Caco-2 (cell line): ENCODE results near the gene CERS6. TPM values are rescaled to one million over a fixed set of nuclear protein-coding genes. Genes with fewer than 3 reads are reported as not detected.

Experiments used
- BruUV-seq: library from RNA; stranded (reverse); fragments of 400-500 nt; replicated peaks from 2 replicates; lab custom pipeline; 2021; lab: Mats Ljungman, UMichigan
- CTCF ChIA-PET: fragments of 300-600 bp; sonication (Branson Sonifier 250); formaldehyde crosslinking; loops from one replicate; lab custom pipeline; 2022; ENCODE audit warnings: antibody characterized with exemption; lab: Charles Lee
- POLR2A ChIA-PET: fragments of 300-600 bp; sonication (Branson Sonifier 250); formaldehyde crosslinking; loops from one replicate; lab custom pipeline; 2022; ENCODE audit warnings: antibody characterized with exemption; lab: Charles Lee
- DNase-seq, 2 experiments: peaks; one replicate each; pipeline versions ENCODE4 v3.0.0 to v3.0.0-alpha.2; 2020 to 2022
- H3K27me3 ChIP-seq: replicated peaks from 2 replicates; pipeline ENCODE4 v1.6.0; 2011; ENCODE audit warnings: low read length; ENCODE audit not compliant: control insufficient read depth, insufficient read depth
- H3K36me3 ChIP-seq: 2 replicates; pipeline ENCODE4 v1.5.1; 2011; ENCODE audit warnings: low read length; ENCODE audit not compliant: control insufficient read depth, insufficient read depth
- H3K4me1 ChIP-seq: fragments of 250-450 bp; sonication (Bioruptor Pico); 2 replicates; pipeline ENCODE4 v1.5.1; 2020; ENCODE audit warnings: mild to moderate bottlenecking
- H3K4me3 ChIP-seq: 2 replicates; pipeline ENCODE4 v1.5.1; 2011; ENCODE audit warnings: low read depth, mild to moderate bottlenecking, control low read depth, low read length
- H3K9me3 ChIP-seq: fragments of 250-450 bp; sonication (Bioruptor Pico); 2 replicates; pipeline ENCODE4 v1.5.1; 2020; ENCODE audit warnings: mild to moderate bottlenecking, moderate library complexity
- H3K27ac Mint-ChIP-seq: one replicate; pipeline ENCODE4 v1.8.0; 2022; ENCODE audit warnings: mixed read lengths; ENCODE audit not compliant: unreplicated experiment
- H3K27me3 Mint-ChIP-seq: one replicate; pipeline ENCODE4 v1.8.0; 2022; ENCODE audit warnings: mixed read lengths; ENCODE audit not compliant: insufficient read depth, unreplicated experiment
- H3K36me3 Mint-ChIP-seq: one replicate; pipeline ENCODE4 v1.8.0; 2022; ENCODE audit warnings: mild to moderate bottlenecking, mixed read lengths; ENCODE audit not compliant: insufficient read depth, unreplicated experiment
- H3K4me1 Mint-ChIP-seq: one replicate; pipeline ENCODE4 v1.8.0; 2022; ENCODE audit warnings: low read depth, mixed read lengths; ENCODE audit not compliant: unreplicated experiment
- H3K4me3 Mint-ChIP-seq: one replicate; pipeline ENCODE4 v1.8.0; 2022; ENCODE audit warnings: mild to moderate bottlenecking, moderate library complexity, mixed read lengths; ENCODE audit not compliant: unreplicated experiment
- H3K9me3 Mint-ChIP-seq: one replicate; pipeline ENCODE4 v1.8.0; 2022; ENCODE audit warnings: mixed read lengths; ENCODE audit not compliant: unreplicated experiment
- intact Hi-C: fragments of 100-400 bp; cut with micrococcal nuclease; formaldehyde crosslinking; loops from one replicate; pipeline ENCODE4 v1.10.0; 2022; ENCODE audit not compliant: unreplicated experiment
- total RNA-seq: library from RNA; stranded (reverse); gene quantifications from 2 replicates; pipeline ENCODE4 v1.2.3, GENCODE V29; 2022
- TF ChIP-seq, protein P1 (sequence below), 2 experiments: fragments of 200-600 bp in 1 of 2; IDR thresholded peaks; 1 replicate in 1 of 2; 2 replicates in 1 of 2; pipeline versions ENCODE4 v1.5.1 to v1.8.0; 2011 to 2022; ENCODE audit warnings: antibody characterized with exemption in 1 of 2, control low read depth in 1 of 2, inconsistent platforms in 1 of 2, low read depth in 1 of 2, low read length in 1 of 2, mild to moderate bottlenecking in 1 of 2, moderate library complexity in 1 of 2; ENCODE audit not compliant: insufficient read depth in 1 of 2, severe bottlenecking in 1 of 2, unreplicated experiment in 1 of 2

The CERS6 gene
- total RNA-seq, 1 experiment from 2014 or later = 32.7 TPM

DNA sequence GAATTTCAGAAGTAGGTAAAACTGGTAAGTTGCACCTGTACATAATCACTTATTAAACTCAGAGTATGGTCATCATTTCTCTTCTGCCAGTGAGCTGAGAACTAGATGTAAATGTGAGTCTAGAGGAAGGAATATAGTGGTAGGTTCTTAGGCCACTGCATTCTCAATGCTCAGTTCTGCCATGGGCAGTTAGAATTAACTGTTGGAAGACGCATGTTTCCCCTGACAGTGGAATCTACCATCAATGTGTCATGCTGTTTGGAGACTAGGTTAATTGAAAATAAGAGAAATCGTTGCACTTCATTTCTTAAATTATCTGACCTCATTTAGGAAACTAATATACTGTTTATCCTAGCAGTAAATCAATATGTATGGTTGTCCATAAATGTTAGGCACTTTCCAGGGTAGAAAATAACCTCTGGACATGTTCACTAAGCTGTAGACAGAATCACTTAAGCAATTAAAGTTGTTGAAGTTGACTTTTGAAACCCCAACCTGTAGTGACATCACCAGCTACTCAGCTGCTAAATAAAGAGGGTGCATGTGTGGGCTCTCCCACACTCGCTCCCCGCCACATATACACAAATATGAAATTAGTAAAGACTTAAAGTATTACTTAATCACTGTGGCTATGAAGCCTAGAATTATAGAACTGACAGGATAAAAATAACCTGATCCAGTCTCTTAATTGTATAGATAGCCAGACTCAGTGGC lies 254.8 kb downstream of the CERS6 start:
- Mint-ChIP-seq H3K27ac (no peak overlapping the region), H3K27me3 (no peaks in the 10 kb centered on the region), H3K4me1 (peaks cover 3% of the 10 kb centered on the region), H3K4me3 (no peak overlapping the region), H3K9me3 (no peaks in the 10 kb centered on the region), H3K36me3 (no peaks in the 10 kb centered on the region)
- no peaks in the 10 kb centered on the region; the same call in 1 of the 2 replicates for H3K36me3 ChIP-seq
- H3K4me1 ChIP-seq = peaks cover 16% of the 10 kb centered on the region
- TF ChIP-seq, protein P1, sequence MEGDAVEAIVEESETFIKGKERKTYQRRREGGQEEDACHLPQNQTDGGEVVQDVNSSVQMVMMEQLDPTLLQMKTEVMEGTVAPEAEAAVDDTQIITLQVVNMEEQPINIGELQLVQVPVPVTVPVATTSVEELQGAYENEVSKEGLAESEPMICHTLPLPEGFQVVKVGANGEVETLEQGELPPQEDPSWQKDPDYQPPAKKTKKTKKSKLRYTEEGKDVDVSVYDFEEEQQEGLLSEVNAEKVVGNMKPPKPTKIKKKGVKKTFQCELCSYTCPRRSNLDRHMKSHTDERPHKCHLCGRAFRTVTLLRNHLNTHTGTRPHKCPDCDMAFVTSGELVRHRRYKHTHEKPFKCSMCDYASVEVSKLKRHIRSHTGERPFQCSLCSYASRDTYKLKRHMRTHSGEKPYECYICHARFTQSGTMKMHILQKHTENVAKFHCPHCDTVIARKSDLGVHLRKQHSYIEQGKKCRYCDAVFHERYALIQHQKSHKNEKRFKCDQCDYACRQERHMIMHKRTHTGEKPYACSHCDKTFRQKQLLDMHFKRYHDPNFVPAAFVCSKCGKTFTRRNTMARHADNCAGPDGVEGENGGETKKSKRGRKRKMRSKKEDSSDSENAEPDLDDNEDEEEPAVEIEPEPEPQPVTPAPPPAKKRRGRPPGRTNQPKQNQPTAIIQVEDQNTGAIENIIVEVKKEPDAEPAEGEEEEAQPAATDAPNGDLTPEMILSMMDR (IDR thresholded peaks at IDR 0.05; ENCODE audit: insufficient read depth in 1 of 2, low read depth in 1 of 2, low read length in 1 of 2, severe bottlenecking in 1 of 2, unreplicated experiment in 1 of 2) = no peak
- DNase-seq = no peak
- POLR2A ChIA-PET = no interaction called here
- no peaks in the 10 kb centered on the region for H3K27me3 ChIP-seq
- CTCF ChIA-PET = no interaction called here
- H3K9me3 ChIP-seq = no peaks in the 10 kb centered on the region
- intact Hi-C loops = no loop called here
- H3K4me3 ChIP-seq = no peak overlapping the region
- BruUV-seq = no TSS peak

DNA sequence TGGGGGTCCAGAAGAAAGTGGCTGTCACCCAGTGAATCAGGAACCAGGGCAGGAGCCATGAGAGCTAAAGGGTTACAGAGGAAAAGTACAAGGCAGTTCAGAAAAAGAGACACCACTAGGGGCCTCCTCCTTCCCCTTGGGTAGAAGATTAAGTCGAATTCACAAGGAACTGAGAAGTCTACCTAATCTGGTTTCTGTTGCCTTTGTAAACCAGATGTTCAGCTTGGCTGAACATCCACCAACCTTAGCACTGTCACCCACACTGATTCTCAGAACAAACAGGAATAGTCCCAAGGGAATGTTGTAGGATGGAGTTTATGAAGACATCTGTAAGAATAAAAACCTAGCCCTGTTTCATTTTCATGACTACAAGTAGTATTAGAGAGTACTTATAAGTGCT lies 256.0 kb downstream of the CERS6 start:
- H3K27me3 Mint-ChIP-seq = no peaks in the 10 kb centered on the region
- H3K27me3 ChIP-seq = no peaks in the 10 kb centered on the region
- TF ChIP-seq, protein P1 (IDR thresholded peaks at IDR 0.05; ENCODE audit: insufficient read depth in 1 of 2, low read depth in 1 of 2, low read length in 1 of 2, severe bottlenecking in 1 of 2, unreplicated experiment in 1 of 2) = peak in 1 of 2 experiments; percentile 4
- H3K27ac Mint-ChIP-seq = no peak overlapping the region
- H3K4me3 Mint-ChIP-seq = no peak overlapping the region
- no peaks in the 10 kb centered on the region for H3K4me1 Mint-ChIP-seq
- no peaks in the 10 kb centered on the region for H3K9me3 Mint-ChIP-seq
- intact Hi-C loops = no loop called here
- H3K36me3 ChIP-seq = no peaks in the 10 kb centered on the region; the same call in 1 of the 2 replicates
- peaks cover 6% of the 10 kb centered on the region; the same call in 1 of the 2 replicates for H3K4me1 ChIP-seq
- no peaks in the 10 kb centered on the region for H3K9me3 ChIP-seq
- POLR2A ChIA-PET = no interaction called here
- DNase-seq = no peak
- BruUV-seq = no TSS peak
- H3K4me3 ChIP-seq = no peak overlapping the region
- CTCF ChIA-PET = no interaction called here
- no peaks in the 10 kb centered on the region for H3K36me3 Mint-ChIP-seq

DNA sequence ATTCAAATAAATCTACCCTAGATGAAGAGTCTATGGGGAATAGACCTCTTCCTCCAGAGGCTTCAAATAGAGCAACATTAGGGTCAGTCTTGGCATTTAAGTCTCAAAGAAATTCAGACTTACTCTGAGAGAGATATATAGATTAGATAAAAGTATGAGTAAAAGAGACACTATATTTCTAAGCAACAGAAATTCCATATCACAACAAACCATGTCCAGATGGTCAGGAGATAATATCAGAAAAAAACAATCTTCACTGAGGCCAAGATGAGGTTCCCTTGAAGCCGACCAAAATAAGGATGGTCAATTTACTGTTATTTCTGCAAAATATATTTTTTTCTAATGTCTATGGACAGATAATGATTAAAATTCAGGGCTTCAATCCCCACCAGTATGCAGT lies 257.3 kb downstream of the CERS6 start:
- no TSS peak for BruUV-seq
- H3K27ac Mint-ChIP-seq = no peak overlapping the region
- POLR2A ChIA-PET = no interaction called here

More for the DNA sequence above, 257.3 kb downstream of the CERS6 start:
- H3K4me1 ChIP-seq = no peaks in the 10 kb centered on the region
- Mint-ChIP-seq H3K4me1 (peaks cover under 1% of the 10 kb centered on the region), H3K9me3 (no peaks in the 10 kb centered on the region), H3K36me3 (peaks cover 3% of the 10 kb centered on the region), H3K4me3 (no peak overlapping the region), H3K27me3 (no peaks in the 10 kb centered on the region)
- intact Hi-C loops = no loop called here
- H3K27me3 ChIP-seq = no peaks in the 10 kb centered on the region
- TF ChIP-seq, protein P1 (IDR thresholded peaks at IDR 0.05; ENCODE audit: insufficient read depth in 1 of 2, low read depth in 1 of 2, low read length in 1 of 2, severe bottlenecking in 1 of 2, unreplicated experiment in 1 of 2) = no peak
- H3K9me3 ChIP-seq = no peaks in the 10 kb centered on the region
- peaks cover 1% of the 10 kb centered on the region for H3K36me3 ChIP-seq
- CTCF ChIA-PET = no interaction called here
- H3K4me3 ChIP-seq = no peak overlapping the region
- DNase-seq = no peak
